HEK293T (cell line): Measurements from ENCODE around the gene TMEM117.

ENCODE experiments used
- ELF4 ChIP-seq: fragments of 450-650 bp; IDR thresholded peaks from 2 replicates; pipeline ENCODE4 v1.6.1; 2017; ENCODE audit warnings: antibody characterized with exemption
- FOXA1 ChIP-seq: fragments of 450-650 bp; IDR thresholded peaks from 2 replicates; pipeline ENCODE4 v1.6.1; 2016; ENCODE audit warnings: mild to moderate bottlenecking
- FOXK2 ChIP-seq: fragments of 450-650 bp; IDR thresholded peaks from 2 replicates; pipeline ENCODE4 v1.6.1; 2016; ENCODE audit warnings: mild to moderate bottlenecking
- FOXM1 ChIP-seq: fragments of 450-650 bp; IDR thresholded peaks from 2 replicates; pipeline ENCODE4 v1.6.1; 2017; ENCODE audit warnings: mild to moderate bottlenecking, borderline replicate concordance
- SP1 ChIP-seq: fragments of 450-650 bp; IDR thresholded peaks from 2 replicates; pipeline ENCODE4 v1.6.1; 2017
- SUZ12 ChIP-seq: fragments of 450-650 bp; IDR thresholded peaks from 2 replicates; pipeline ENCODE4 v1.6.1; 2016; ENCODE audit warnings: mild to moderate bottlenecking
- TARDBP ChIP-seq: fragments of 450-650 bp; IDR thresholded peaks from 2 replicates; pipeline ENCODE4 v1.6.1; 2016

DNA sequence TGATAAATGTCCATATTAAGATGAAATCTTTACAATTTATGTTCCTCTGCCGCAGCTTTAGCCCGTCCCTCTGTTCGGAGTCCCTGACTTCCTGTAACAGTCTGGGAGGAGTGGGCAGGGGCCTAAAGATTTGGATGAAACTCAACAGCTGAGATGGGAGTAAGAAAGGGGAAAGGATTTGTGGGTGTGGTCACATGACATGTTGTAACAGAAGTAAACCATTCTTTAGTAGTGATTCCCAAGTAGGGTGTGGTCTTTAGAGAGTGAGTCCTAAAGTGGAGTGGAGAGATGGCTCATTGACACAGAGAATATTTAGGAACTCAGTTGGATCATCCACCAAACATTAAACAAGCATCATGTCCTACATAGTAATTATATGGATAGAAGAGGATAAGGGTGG, 12.9 kb downstream of the TMEM117 start:
- TF ChIP-seq FOXA1 (no peak), FOXM1 (no peak), SP1 (no peak), TARDBP (no peak), SUZ12 (no peak), FOXK2 (no peak), ELF4 (no peak)
